T-helper 1 cell treated with Interleukin-12 subunit alpha and Interleukin-12 subunit beta and Interleukin-4 antibody, amounts not matched to agents 30 μg/mL and 1 μg/mL, for 36 hours (primary cell): ENCODE data around the gene SULT1C4.

Experiments used
- H3K27ac Mint-ChIP-seq: one replicate; pipeline ENCODE4 v1.8.0; 2021; ENCODE audit warnings: mild to moderate bottlenecking, mixed read lengths
- H3K27me3 Mint-ChIP-seq: one replicate; pipeline ENCODE4 v1.8.0; 2021; ENCODE audit warnings: low read depth, mixed read lengths
- H3K36me3 Mint-ChIP-seq: one replicate; pipeline ENCODE4 v1.8.0; 2021; ENCODE audit warnings: low read depth, mixed read lengths
- H3K4me1 Mint-ChIP-seq: one replicate; pipeline ENCODE4 v1.8.0; 2021; ENCODE audit warnings: low read depth, mixed read lengths
- H3K4me3 Mint-ChIP-seq: one replicate; pipeline ENCODE4 v1.8.0; 2021; ENCODE audit warnings: mild to moderate bottlenecking, moderate library complexity, mixed read lengths
- H3K9me3 Mint-ChIP-seq: one replicate; pipeline ENCODE4 v1.8.0; 2021; ENCODE audit warnings: mixed read lengths

SULT1C4 gene

GRCh38 chr2:108363024-108363907 is 14.5 kb upstream of the SULT1C4 start:
- peaks cover 2% of the 10 kb centered on the region for H3K36me3 Mint-ChIP-seq
- peaks cover 3% of the 10 kb centered on the region for H3K4me1 Mint-ChIP-seq
- peaks cover 32% of the 10 kb centered on the region for H3K27me3 Mint-ChIP-seq
- no peak overlapping the region for H3K27ac Mint-ChIP-seq
- H3K9me3 Mint-ChIP-seq = no peaks in the 10 kb centered on the region
- H3K4me3 Mint-ChIP-seq = no peak overlapping the region

DNA sequence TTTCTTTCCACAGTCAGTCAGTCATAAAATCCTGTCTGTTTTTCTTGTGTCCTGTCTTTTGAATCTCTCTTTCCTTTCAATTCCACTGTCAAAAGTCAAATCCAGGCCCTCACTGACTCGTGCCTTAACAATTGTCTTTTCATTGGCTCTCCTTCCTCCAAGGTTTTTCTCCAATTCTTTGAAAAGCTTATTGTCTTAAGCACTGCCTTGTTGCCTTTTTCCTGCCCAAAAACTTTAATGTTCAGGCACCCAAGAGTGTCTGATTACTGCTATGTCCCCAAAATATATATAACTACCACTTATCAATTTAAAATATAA is 13.9 kb upstream of the SULT1C4 start:
- Mint-ChIP-seq H3K27me3 (peaks cover 32% of the 10 kb centered on the region), H3K27ac (no peak overlapping the region), H3K36me3 (peaks cover 2% of the 10 kb centered on the region), H3K9me3 (no peaks in the 10 kb centered on the region), H3K4me1 (peaks cover 3% of the 10 kb centered on the region), H3K4me3 (no peak overlapping the region)

DNA sequence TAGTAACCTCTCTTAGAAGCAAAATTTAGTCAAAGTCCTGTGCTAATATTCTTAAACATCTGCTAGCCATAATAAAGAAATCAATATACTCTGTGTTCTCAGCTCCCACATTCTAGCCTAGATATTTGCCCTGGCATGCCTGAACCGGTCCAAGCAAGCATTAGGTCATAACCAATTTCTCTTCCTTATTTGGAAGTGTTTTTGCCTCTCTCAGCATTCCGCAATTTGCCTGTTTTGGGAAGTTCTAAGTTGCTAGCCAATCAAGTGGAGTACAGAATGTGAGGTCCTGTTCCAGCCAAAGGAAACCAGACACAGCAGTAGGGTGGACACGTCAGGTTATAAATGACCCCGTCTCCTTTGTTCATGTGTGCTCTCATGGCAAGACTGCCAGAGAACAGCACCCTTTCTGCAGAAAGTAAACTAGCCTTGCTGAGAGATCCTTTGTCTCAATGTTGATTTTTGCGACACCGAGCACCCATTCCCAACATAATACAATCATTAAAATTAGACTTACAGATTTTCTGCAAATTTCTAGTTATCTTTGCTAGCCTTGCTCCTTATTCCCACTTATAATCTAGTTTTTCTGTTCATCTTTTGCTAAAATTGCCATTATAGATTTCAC is 13.0 kb upstream of the SULT1C4 start:
- Mint-ChIP-seq H3K27me3 (peaks cover 26% of the 10 kb centered on the region), H3K27ac (no peak overlapping the region), H3K4me1 (no peaks in the 10 kb centered on the region), H3K9me3 (no peaks in the 10 kb centered on the region), H3K4me3 (no peak overlapping the region), H3K36me3 (no peaks in the 10 kb centered on the region)

GRCh38 chr2:108365656-108366055 is 12.1 kb upstream of the SULT1C4 start:
- Mint-ChIP-seq H3K4me1 (no peaks in the 10 kb centered on the region), H3K4me3 (no peak overlapping the region), H3K36me3 (no peaks in the 10 kb centered on the region), H3K27me3 (peaks cover 18% of the 10 kb centered on the region), H3K9me3 (no peaks in the 10 kb centered on the region), H3K27ac (no peak overlapping the region)

DNA sequence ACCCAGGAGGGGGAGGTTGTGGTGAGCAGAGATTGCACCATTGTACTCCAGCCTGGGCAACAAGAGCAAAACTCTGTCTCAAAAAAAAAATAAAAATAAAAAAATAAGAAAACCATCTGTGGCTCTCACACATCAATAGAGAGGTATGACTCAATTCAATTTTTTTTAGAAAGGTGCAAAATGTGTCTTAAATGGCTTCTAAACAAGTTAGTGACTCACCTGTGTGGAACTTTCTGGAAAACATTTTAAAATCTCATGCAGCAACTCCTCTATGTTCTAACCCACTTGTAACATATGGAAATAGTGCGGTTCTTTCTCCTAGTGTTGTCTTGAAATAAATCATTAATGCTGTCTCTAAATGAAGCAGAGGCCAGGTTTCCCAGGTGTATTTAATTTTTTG is 10.7 kb upstream of the SULT1C4 start:
- Mint-ChIP-seq H3K27me3 (peaks cover 6% of the 10 kb centered on the region), H3K4me3 (no peak overlapping the region), H3K36me3 (no peaks in the 10 kb centered on the region), H3K27ac (no peak overlapping the region), H3K4me1 (no peaks in the 10 kb centered on the region), H3K9me3 (no peaks in the 10 kb centered on the region)

DNA sequence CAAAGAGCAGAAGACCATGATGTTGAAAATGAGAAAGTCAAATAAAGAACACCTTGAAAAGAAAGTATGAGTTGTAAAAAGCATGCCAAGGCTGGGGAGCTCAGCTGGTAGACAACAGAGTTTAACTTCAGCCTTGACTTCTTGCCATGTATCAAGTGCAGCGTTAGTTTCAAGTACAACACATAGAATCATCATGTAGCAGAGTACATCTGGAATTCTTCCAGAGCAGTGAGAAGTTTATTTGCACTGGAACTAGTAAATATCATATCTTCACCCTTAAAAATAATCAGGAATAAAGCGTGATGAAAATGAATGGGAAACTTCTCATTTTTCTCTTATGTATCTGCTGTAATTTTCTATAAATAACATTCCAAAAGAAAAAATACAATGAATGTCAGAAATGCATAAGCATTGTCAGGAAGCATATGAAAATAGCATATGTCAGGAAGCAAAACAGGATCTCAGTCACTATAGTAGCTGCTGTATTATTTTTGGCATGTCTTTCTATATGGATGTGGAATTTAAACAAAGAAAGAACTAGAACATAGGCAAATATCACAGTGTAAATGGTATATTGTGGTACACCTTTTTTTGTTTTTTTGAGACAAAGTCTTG is 10.1 kb upstream of the SULT1C4 start:
- Mint-ChIP-seq H3K36me3 (no peaks in the 10 kb centered on the region), H3K4me1 (no peaks in the 10 kb centered on the region), H3K4me3 (no peak overlapping the region), H3K27me3 (peaks cover 6% of the 10 kb centered on the region), H3K27ac (no peak overlapping the region), H3K9me3 (no peaks in the 10 kb centered on the region)

DNA sequence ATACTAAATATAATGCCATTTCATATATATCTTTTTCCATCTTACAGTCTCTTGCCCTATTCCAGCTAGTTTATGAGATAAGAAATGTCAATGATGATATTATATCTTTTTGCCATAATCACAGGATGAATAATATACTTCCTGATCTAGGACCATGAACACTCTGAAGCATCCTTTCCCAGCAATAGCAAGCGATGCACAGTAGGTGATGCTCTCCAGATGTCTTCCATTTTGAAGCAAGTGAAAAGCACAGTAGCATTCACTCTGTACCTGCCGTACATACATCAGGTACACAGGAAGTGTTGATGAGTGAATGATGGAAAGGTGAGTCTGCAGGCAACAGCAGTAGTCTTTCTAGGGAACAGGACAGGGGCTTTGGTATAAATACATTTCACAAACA is 8.6 kb upstream of the SULT1C4 start:
- Mint-ChIP-seq H3K9me3 (no peaks in the 10 kb centered on the region), H3K27ac (no peak overlapping the region), H3K27me3 (peaks cover 6% of the 10 kb centered on the region), H3K36me3 (no peaks in the 10 kb centered on the region), H3K4me3 (no peak overlapping the region), H3K4me1 (no peaks in the 10 kb centered on the region)

GRCh38 chr2:108370080-108370479 is 7.7 kb upstream of the SULT1C4 start:
- Mint-ChIP-seq H3K9me3 (no peaks in the 10 kb centered on the region), H3K4me3 (no peak overlapping the region), H3K27ac (no peak overlapping the region), H3K36me3 (no peaks in the 10 kb centered on the region), H3K4me1 (no peaks in the 10 kb centered on the region), H3K27me3 (no peaks in the 10 kb centered on the region)

GRCh38 chr2:108376774-108377173 is 980 bp upstream of the SULT1C4 start:
- H3K27ac Mint-ChIP-seq = no peak overlapping the region
- no peaks in the 10 kb centered on the region for H3K36me3 Mint-ChIP-seq
- no peaks in the 10 kb centered on the region for H3K4me1 Mint-ChIP-seq
- no peaks in the 10 kb centered on the region for H3K9me3 Mint-ChIP-seq
- no peak overlapping the region for H3K4me3 Mint-ChIP-seq
- H3K27me3 Mint-ChIP-seq = peaks cover 4% of the 10 kb centered on the region

DNA sequence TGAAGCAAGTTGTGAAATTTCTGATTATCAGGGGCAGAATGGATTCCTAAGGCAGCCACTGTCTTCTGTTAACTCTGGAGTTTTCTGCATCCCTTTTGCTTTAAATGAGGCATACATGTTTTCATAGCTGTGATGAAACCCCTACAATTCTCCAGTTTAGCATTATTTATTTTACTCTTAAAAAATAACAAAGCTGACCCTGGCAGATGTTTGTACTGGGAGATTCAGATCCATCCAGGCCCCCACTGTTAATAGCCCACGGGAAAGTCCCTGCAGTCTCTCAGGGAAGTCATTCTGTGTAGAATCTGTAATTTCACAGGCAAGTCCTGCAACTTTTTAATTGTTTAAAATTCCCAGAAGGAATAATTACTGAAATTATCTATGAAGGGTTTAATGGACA is 353 bp upstream of the SULT1C4 start:
- H3K4me1 Mint-ChIP-seq = no peaks in the 10 kb centered on the region
- no peaks in the 10 kb centered on the region for H3K9me3 Mint-ChIP-seq
- no peak overlapping the region for H3K27ac Mint-ChIP-seq
- no peaks in the 10 kb centered on the region for H3K36me3 Mint-ChIP-seq
- peaks cover 4% of the 10 kb centered on the region for H3K27me3 Mint-ChIP-seq
- no peak overlapping the region for H3K4me3 Mint-ChIP-seq

GRCh38 chr2:108378851-108379250 is 1.1 kb downstream of the SULT1C4 start:
- Mint-ChIP-seq H3K4me3 (no peak overlapping the region), H3K9me3 (no peaks in the 10 kb centered on the region), H3K4me1 (no peaks in the 10 kb centered on the region), H3K27me3 (peaks cover 4% of the 10 kb centered on the region), H3K36me3 (no peaks in the 10 kb centered on the region), H3K27ac (no peak overlapping the region)

GRCh38 chr2:108382196-108382595 is 4.4 kb downstream of the SULT1C4 start:
- Mint-ChIP-seq H3K4me3 (no peak overlapping the region), H3K4me1 (no peaks in the 10 kb centered on the region), H3K9me3 (no peaks in the 10 kb centered on the region), H3K36me3 (no peaks in the 10 kb centered on the region), H3K27ac (no peak overlapping the region), H3K27me3 (peaks cover 3% of the 10 kb centered on the region)

DNA sequence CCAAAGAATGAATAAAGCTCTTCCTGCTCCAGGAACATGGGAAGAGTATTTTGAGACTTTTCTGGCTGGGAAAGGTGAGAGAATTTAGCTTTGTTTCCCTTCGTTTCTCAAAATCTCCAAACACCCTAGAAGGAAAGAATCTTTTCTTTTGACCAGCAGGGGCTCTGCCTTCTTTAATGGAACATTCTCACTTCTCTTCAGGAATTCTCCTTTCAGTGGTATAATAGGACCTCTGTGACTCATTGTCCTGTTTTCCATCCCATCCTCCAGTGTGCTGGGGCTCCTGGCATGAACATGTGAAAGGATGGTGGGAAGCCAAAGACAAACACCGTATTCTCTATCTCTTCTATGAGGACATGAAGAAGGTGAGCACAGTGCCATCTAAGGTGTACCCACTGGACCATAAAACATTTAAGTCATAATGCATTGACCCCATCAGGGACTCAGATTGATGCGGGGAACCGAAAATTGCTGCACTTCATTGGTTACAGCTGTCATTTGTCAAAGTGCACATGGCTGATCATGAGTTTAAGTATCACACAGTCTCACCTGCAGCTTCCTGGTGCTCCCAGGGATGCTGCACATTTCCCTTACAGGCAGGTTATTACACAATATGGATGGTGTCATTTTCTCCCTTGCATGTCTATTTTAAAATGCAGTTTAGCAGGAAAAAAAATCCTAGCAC is 5.5 kb downstream of the SULT1C4 start:
- H3K27me3 Mint-ChIP-seq = peaks cover 2% of the 10 kb centered on the region
- H3K27ac Mint-ChIP-seq = no peak overlapping the region
- no peaks in the 10 kb centered on the region for H3K4me1 Mint-ChIP-seq
- H3K4me3 Mint-ChIP-seq = no peak overlapping the region
- H3K36me3 Mint-ChIP-seq = no peaks in the 10 kb centered on the region
- no peaks in the 10 kb centered on the region for H3K9me3 Mint-ChIP-seq

DNA sequence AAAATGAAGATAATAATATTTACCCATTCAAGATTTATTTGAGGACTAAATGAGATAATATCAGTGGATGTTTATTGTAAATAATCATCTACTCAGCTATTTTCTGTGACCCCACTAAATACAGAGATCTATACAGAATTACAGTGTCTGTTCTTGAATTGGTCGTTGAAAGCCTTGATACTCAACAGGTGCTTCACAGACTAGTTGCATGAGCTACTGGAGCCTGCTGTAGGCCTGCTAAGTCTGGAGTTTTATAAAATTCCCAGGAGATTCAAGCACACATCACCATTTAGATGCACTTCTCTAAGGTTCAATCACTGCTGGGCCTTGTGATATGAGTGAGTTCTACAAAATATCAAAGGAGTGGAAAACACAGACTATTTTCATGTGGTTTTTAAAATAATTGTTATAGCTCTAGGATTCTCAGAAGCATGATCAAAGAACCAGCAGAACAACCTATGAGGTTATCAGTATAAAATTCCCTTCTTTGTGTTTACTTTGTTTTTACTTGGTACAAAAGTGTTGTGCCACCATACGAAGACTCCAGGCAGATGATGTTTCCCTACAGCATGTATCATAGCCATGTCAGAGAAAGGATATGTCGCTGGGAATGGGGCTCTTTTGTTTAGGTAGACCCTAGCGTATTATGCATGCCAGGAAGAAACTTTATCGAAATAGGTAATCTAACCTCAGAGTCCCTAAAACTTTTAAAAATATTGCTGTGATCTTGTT is 7.1 kb downstream of the SULT1C4 start:
- Mint-ChIP-seq H3K36me3 (no peaks in the 10 kb centered on the region), H3K4me1 (no peaks in the 10 kb centered on the region), H3K9me3 (no peaks in the 10 kb centered on the region), H3K27me3 (peaks cover 2% of the 10 kb centered on the region), H3K4me3 (no peak overlapping the region), H3K27ac (no peak overlapping the region)
